Tibial nerve (tissue), 4 donors: ENCODE data around the gene LAMB4. TPM values are rescaled to one million over a fixed set of nuclear protein-coding genes. Genes with fewer than 3 reads are reported as not detected.
A peak's percentile ranks its signal among the peaks of the same experiment; 100 is the strongest.

ENCODE experiments used
- DNase-seq, 2 donors: peaks; one replicate each; pipeline ENCODE4 v3.0.0-alpha.2; 2019; ENCODE audit warnings: low spot score in 2 of 2
- H3K27ac ChIP-seq, 4 donors: fragments of 200-600 bp; sonication (generic) in 3 of 4; one replicate each; pipeline ENCODE4 v1.5.1; 2017 to 2019; ENCODE audit warnings: mild to moderate bottlenecking in 1 of 4
- H3K27me3 ChIP-seq, 2 donors: fragments of 200-600 bp; sonication (generic) in 1 of 2; one replicate each; pipeline versions ENCODE4 v1.5.1 to v1.6.0; 2017 to 2019
- H3K36me3 ChIP-seq, 3 donors: fragments of 200-600 bp; sonication (generic); one replicate each; pipeline ENCODE4 v1.5.1; 2018 to 2019
- H3K4me1 ChIP-seq, 4 donors: fragments of 200-600 bp; sonication (generic) in 3 of 4; one replicate each; pipeline ENCODE4 v1.5.1; 2017 to 2019
- H3K4me3 ChIP-seq, 4 donors: fragments of 200-600 bp; sonication (generic) in 3 of 4; one replicate each; pipeline ENCODE4 v1.5.1; 2017 to 2019; ENCODE audit warnings: mild to moderate bottlenecking in 1 of 4, moderate library complexity in 1 of 4
- H3K9me3 ChIP-seq, 4 donors: fragments of 200-600 bp; sonication (generic) in 3 of 4; one replicate each; pipeline ENCODE4 v1.5.1; 2017 to 2019
- EP300 ChIP-seq, 2 donors: sonication (generic); formaldehyde crosslinking; IDR thresholded peaks; one replicate each; pipeline ENCODE4 v1.6.1; 2017; ENCODE audit warnings: antibody characterized with exemption in 2 of 2, mild to moderate bottlenecking in 1 of 2
- POLR2A ChIP-seq, 2 donors: fragments of 450-650 bp; IDR thresholded peaks; one replicate each; pipeline ENCODE4 v1.6.1; 2017; ENCODE audit warnings: antibody characterized with exemption in 2 of 2, mild to moderate bottlenecking in 2 of 2, moderate library complexity in 2 of 2
- WGBS, 2 donors: methylation state at CpG; one replicate each; pipeline ENCODE4 v1.1.5; 2018; 5-methylcytosine and 5-hydroxymethylcytosine counted together
- total RNA-seq, 4 donors: library from RNA; depleted of rRNA; stranded (reverse); fragments of >200 nt; gene quantifications; one replicate each; pipeline ENCODE4 v1.1.0, GENCODE V29; 2016
- TF ChIP-seq, protein P1 (sequence below), 5 experiments: fragments of 200-600 bp in 3 of 5; fragments of 450-650 bp in 2 of 5; sonication (generic) in 3 of 5; IDR thresholded peaks; one replicate each; pipeline ENCODE4 v1.5.1; 2016 to 2019; ENCODE audit warnings: antibody characterized with exemption in 5 of 5, mild to moderate bottlenecking in 3 of 5, moderate library complexity in 2 of 5

LAMB4 gene
- total RNA-seq, 4 donors from 2014 or later = 0.22 to 1.2 (median 0.42) TPM; not detected in 1

DNA sequence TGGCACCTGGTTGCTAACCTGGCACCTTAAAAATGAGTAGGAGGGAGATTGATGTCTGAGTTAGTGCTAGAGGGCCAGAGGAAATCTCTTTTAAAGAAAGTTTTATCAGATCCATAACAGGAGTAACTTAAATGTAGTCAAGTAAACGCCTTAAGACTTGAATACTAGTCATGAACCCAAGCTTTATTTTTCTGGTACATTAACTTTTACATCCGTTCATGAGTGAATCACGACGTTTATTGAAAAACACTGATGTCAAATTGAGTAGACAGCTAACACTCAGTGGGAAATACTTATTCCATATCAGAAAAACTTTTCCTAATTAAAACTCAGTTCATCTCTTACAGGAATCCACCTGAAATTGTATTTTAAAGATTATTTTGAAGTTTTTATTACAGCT is 120.3 kb downstream of the LAMB4 start:
- Histone ChIP-seq H3K27me3 (no peaks in the 10 kb centered on the region), H3K4me1 (no peaks in the 10 kb centered on the region), H3K27ac (no peak overlapping the region), H3K36me3 (no peaks in the 10 kb centered on the region), H3K9me3 (no peaks in the 10 kb centered on the region), H3K4me3 (no peak overlapping the region)
- TF ChIP-seq, protein P1, sequence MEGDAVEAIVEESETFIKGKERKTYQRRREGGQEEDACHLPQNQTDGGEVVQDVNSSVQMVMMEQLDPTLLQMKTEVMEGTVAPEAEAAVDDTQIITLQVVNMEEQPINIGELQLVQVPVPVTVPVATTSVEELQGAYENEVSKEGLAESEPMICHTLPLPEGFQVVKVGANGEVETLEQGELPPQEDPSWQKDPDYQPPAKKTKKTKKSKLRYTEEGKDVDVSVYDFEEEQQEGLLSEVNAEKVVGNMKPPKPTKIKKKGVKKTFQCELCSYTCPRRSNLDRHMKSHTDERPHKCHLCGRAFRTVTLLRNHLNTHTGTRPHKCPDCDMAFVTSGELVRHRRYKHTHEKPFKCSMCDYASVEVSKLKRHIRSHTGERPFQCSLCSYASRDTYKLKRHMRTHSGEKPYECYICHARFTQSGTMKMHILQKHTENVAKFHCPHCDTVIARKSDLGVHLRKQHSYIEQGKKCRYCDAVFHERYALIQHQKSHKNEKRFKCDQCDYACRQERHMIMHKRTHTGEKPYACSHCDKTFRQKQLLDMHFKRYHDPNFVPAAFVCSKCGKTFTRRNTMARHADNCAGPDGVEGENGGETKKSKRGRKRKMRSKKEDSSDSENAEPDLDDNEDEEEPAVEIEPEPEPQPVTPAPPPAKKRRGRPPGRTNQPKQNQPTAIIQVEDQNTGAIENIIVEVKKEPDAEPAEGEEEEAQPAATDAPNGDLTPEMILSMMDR (IDR thresholded peaks at IDR 0.05) = no peak
- TF ChIP-seq POLR2A (IDR thresholded peaks at IDR 0.05) = no peak
- TF ChIP-seq EP300 (IDR thresholded peaks at IDR 0.05) = no peak
- 92 to 93% methylated on average over 4 of the region's 4 CpGs for WGBS, 2 donors
- DNase-seq = no peak

DNA sequence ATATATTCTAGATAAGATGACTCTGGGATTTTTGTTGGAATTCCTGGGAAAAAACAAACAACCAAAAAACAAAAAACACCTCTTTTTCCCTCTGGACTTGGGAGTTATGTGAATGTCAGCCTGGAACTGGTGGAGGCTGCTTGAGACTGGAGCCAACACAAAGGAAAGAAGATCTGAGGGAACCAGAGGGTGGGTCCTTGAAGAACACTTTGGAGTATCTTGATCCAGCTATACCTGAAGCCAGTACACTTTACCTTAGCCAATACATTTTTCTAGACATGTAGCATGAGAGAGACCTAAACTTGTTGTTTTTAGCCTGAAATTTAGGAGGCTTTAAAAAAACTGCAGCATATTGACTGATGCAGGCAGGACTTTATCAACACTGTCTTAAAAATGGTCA is 121.3 kb downstream of the LAMB4 start:
- no peak for DNase-seq
- peaks cover 0 to 9% (median 6%) of the 10 kb centered on the region in 4 donors for H3K4me1 ChIP-seq
- H3K27ac ChIP-seq = no peak overlapping the region
- TF ChIP-seq POLR2A (IDR thresholded peaks at IDR 0.05) (no peak), EP300 (IDR thresholded peaks at IDR 0.05) (no peak)
- TF ChIP-seq, protein P1 (IDR thresholded peaks at IDR 0.05) = no peak
- H3K4me3 ChIP-seq = no peak overlapping the region
- H3K9me3 ChIP-seq = no peaks in the 10 kb centered on the region
- H3K36me3 ChIP-seq = no peaks in the 10 kb centered on the region
- H3K27me3 ChIP-seq = no peaks in the 10 kb centered on the region

DNA sequence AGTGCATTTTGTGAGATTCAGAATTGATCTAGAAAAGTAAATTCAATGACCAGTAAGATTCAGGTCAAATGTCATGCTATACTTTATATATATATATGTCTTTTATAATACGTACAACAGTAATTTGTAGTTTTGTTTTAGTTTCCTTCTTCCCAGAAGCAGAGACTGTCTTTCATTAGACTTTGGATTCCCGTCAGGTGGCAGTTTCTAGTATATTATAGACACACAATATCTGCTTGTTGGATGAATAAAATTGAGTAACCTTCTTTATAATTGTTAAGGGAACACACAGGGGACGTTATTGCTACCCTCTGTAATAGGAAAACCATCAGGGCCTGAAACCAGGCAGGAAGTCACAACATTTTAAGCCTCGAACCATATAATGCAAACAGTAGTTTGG is 121.9 kb downstream of the LAMB4 start:
- TF ChIP-seq EP300 (IDR thresholded peaks at IDR 0.05) = no peak
- TF ChIP-seq, protein P1 (IDR thresholded peaks at IDR 0.05) = no peak
- DNase-seq = no peak
- no peaks in the 10 kb centered on the region for H3K27me3 ChIP-seq
- H3K36me3 ChIP-seq = no peaks in the 10 kb centered on the region
- H3K9me3 ChIP-seq = no peaks in the 10 kb centered on the region
- H3K27ac ChIP-seq = no peak overlapping the region
- 86% methylated on average over 4 of the region's 4 CpGs for WGBS, 2 donors
- peaks cover 0 to 15% (median 10%) of the 10 kb centered on the region in 4 donors for H3K4me1 ChIP-seq
- no peak overlapping the region for H3K4me3 ChIP-seq

DNA sequence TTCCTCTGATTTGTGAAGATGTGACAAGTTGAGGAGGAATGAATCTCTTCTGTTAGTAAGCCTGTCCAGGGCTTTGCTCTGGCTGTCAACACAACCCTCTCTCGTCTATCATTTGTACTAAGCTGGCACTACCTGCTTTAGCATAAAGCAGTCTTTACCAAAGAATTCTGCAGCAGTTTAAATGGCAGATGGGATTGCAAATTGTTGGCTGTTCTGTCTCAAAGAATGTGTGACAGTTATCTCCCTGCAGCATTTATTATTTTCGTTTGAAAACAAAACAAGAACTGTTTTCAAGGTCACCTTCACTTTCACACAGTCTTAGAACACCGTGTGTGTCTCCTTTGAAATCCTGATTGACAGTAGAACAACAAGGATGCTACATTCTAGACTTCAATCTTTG is 122.4 kb downstream of the LAMB4 start:
- Histone ChIP-seq H3K36me3 (no peaks in the 10 kb centered on the region), H3K27me3 (no peaks in the 10 kb centered on the region), H3K27ac (peak overlapping the region in 1 of 4 donors; percentile 16), H3K4me3 (no peak overlapping the region), H3K4me1 (peaks cover 0 to 17% (median 11%) of the 10 kb centered on the region in 4 donors), H3K9me3 (no peaks in the 10 kb centered on the region)
- no peak for TF ChIP-seq POLR2A (IDR thresholded peaks at IDR 0.05)
- no peak for TF ChIP-seq EP300 (IDR thresholded peaks at IDR 0.05)
- TF ChIP-seq, protein P1 (IDR thresholded peaks at IDR 0.05) = no peak
- 38 to 40% methylated on average over 3 of the region's 3 CpGs for WGBS, 2 donors
- DNase-seq = no peak

DNA sequence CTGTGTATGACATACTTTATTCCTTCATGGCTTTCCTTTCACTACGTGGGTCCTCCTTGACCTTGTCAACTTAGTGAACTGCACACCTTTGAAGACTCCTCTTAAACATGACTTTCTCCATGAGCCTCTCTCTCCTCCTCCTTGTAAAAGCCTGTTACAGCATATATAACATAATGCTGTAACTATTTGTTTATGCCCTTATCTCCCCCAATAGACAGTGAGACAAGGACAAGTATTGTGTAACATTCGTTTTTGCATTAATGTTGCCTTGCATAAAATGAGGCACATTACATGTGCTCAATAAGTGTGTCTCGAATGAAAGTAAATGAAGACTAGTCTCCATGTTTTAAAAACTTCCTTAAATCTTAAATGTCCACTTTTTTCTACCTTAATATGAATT is 122.9 kb downstream of the LAMB4 start:
- TF ChIP-seq, protein P1 (IDR thresholded peaks at IDR 0.05) = no peak
- H3K4me3 ChIP-seq = no peak overlapping the region
- peaks cover 0 to 17% (median 11%) of the 10 kb centered on the region in 4 donors for H3K4me1 ChIP-seq
- DNase-seq = no peak
- WGBS, 2 donors = 50% methylated on average over 3 of the region's 3 CpGs
- no peaks in the 10 kb centered on the region for H3K27me3 ChIP-seq
- H3K27ac ChIP-seq = peak overlapping the region in 1 of 4 donors; percentile 16
- no peaks in the 10 kb centered on the region for H3K9me3 ChIP-seq
- H3K36me3 ChIP-seq = no peaks in the 10 kb centered on the region
